Measurements from ENCODE around the gene SBF2.
"Not testable (repeated sequence)": the region's sequence is repeated elsewhere in the genome, so short reads cannot be mapped to it uniquely, and the experiment has no call there.

The SBF2 gene

GRCh38 chr11:10096987-10097386, 197.0 kb downstream of the SBF2 start:
- H3K4me3 ChIP-seq (ENCODE audit: low read depth, low read length), result no peak overlapping the region
- no peak for TF ChIP-seq CTCF (conservative IDR thresholded peaks at IDR 0.05; ENCODE audit: low read depth, low read length)
- no peak for DNase-seq (ENCODE audit: low read depth)

GRCh38 chr11:10095412-10096208, 198.4 kb downstream of the SBF2 start:
- no peak for TF ChIP-seq CTCF (conservative IDR thresholded peaks at IDR 0.05; ENCODE audit: low read depth, low read length)
- H3K4me3 ChIP-seq (ENCODE audit: low read depth, low read length), result no peak overlapping the region
- DNase-seq (ENCODE audit: low read depth), result no peak

GRCh38 chr11:10092426-10092825, 201.6 kb downstream of the SBF2 start:
- no peak overlapping the region for H3K4me3 ChIP-seq (ENCODE audit: low read depth, low read length)
- TF ChIP-seq CTCF (conservative IDR thresholded peaks at IDR 0.05; ENCODE audit: low read depth, low read length), result no peak
- DNase-seq (ENCODE audit: low read depth), result no peak

GRCh38 chr11:10091314-10092045, 202.5 kb downstream of the SBF2 start:
- TF ChIP-seq CTCF (conservative IDR thresholded peaks at IDR 0.05; ENCODE audit: low read depth, low read length), result no peak
- peak; percentile 60 for DNase-seq (ENCODE audit: low read depth)
- H3K4me3 ChIP-seq (ENCODE audit: low read depth, low read length), result no peak overlapping the region

- not testable (repeated sequence) for H3K4me3 ChIP-seq (ENCODE audit: low read depth, low read length); DNase-seq (ENCODE audit: low read depth)
Observed at GRCh38 chr11:10087923-10088225, 206.1 kb downstream of the SBF2 start.

- DNase-seq (ENCODE audit: low read depth), result peak; percentile 22
- no peak overlapping the region for H3K4me3 ChIP-seq (ENCODE audit: low read depth, low read length)
- TF ChIP-seq CTCF (conservative IDR thresholded peaks at IDR 0.05; ENCODE audit: low read depth, low read length), result no peak
Observed at GRCh38 chr11:10087186-10087922, 206.7 kb downstream of the SBF2 start.

GRCh38 chr11:10080138-10080537, 213.9 kb downstream of the SBF2 start:
- no peak for DNase-seq (ENCODE audit: low read depth)
- no peak for TF ChIP-seq CTCF (conservative IDR thresholded peaks at IDR 0.05; ENCODE audit: low read depth, low read length)
- H3K4me3 ChIP-seq (ENCODE audit: low read depth, low read length), result no peak overlapping the region
